ENCODE data around the gene PDXK.

- TF ChIP-seq MAX (IDR thresholded peaks at IDR 0.05): no peak
- no peak for TF ChIP-seq SP1 (IDR thresholded peaks at IDR 0.05)
- TF ChIP-seq SP1 (CRISPR knock-in tag; IDR thresholded peaks at IDR 0.05): no peak
- TF ChIP-seq SOX6 (IDR thresholded peaks at IDR 0.05): no peak
- TF ChIP-seq SOX6 (CRISPR knock-in tag; IDR thresholded peaks at IDR 0.05): no peak
- no peak for TF ChIP-seq ZNF773 (CRISPR knock-in tag; IDR thresholded peaks at IDR 0.05; ENCODE audit: borderline replicate concordance)
- TF ChIP-seq, protein P1, sequence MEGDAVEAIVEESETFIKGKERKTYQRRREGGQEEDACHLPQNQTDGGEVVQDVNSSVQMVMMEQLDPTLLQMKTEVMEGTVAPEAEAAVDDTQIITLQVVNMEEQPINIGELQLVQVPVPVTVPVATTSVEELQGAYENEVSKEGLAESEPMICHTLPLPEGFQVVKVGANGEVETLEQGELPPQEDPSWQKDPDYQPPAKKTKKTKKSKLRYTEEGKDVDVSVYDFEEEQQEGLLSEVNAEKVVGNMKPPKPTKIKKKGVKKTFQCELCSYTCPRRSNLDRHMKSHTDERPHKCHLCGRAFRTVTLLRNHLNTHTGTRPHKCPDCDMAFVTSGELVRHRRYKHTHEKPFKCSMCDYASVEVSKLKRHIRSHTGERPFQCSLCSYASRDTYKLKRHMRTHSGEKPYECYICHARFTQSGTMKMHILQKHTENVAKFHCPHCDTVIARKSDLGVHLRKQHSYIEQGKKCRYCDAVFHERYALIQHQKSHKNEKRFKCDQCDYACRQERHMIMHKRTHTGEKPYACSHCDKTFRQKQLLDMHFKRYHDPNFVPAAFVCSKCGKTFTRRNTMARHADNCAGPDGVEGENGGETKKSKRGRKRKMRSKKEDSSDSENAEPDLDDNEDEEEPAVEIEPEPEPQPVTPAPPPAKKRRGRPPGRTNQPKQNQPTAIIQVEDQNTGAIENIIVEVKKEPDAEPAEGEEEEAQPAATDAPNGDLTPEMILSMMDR (CRISPR knock-in tag; IDR thresholded peaks at IDR 0.05): no peak
- TF ChIP-seq HMG20A (CRISPR knock-in tag; IDR thresholded peaks at IDR 0.05; ENCODE audit: borderline replicate concordance): no peak
- TF ChIP-seq, protein P2, sequence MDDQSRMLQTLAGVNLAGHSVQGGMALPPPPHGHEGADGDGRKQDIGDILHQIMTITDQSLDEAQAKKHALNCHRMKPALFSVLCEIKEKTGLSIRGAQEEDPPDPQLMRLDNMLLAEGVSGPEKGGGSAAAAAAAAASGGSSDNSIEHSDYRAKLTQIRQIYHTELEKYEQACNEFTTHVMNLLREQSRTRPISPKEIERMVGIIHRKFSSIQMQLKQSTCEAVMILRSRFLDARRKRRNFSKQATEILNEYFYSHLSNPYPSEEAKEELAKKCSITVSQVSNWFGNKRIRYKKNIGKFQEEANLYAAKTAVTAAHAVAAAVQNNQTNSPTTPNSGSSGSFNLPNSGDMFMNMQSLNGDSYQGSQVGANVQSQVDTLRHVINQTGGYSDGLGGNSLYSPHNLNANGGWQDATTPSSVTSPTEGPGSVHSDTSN (CRISPR knock-in tag; IDR thresholded peaks at IDR 0.05; ENCODE audit: borderline replicate concordance): no peak
These were observed 27.0 kb downstream of the PDXK start for GRCh38 chr21:43745772-43746517.

Measured in HepG2 (cell line).